Panc1 (cell line): Measurements from ENCODE around the gene FAM78A.

Experiments used
- CTCF ChIP-seq: fragments of 450-650 bp; IDR thresholded peaks from 2 replicates; pipeline ENCODE4 v1.5.1; 2017; ENCODE audit warnings: mild to moderate bottlenecking
- POLR2AphosphoS5 ChIP-seq: IDR thresholded peaks from 2 replicates; pipeline ENCODE4 v1.6.1; 2012; ENCODE audit warnings: mild to moderate bottlenecking, low read depth, low read length, moderate library complexity
- SIN3A ChIP-seq: IDR thresholded peaks from 2 replicates; pipeline ENCODE4 v1.6.1; 2012; ENCODE audit warnings: low read depth, mild to moderate bottlenecking, low read length, moderate library complexity, borderline replicate concordance; ENCODE audit not compliant: insufficient read depth
- TCF7L2 ChIP-seq: IDR thresholded peaks from 2 replicates; pipeline ENCODE4 v1.6.1; 2011; ENCODE audit warnings: mild to moderate bottlenecking, low read depth, low read length, inconsistent platforms

GRCh38 chr9:131289301-131290035 is 13.2 kb upstream of the FAM78A start, which contains the start of gene PLPP7:
- TF ChIP-seq CTCF (no peak), SIN3A (peak; percentile 32; the same call in 1 of the 2 replicates), POLR2AphosphoS5 (no peak), TCF7L2 (no peak)
